ENCODE data around the gene OR52B2.

DNA sequence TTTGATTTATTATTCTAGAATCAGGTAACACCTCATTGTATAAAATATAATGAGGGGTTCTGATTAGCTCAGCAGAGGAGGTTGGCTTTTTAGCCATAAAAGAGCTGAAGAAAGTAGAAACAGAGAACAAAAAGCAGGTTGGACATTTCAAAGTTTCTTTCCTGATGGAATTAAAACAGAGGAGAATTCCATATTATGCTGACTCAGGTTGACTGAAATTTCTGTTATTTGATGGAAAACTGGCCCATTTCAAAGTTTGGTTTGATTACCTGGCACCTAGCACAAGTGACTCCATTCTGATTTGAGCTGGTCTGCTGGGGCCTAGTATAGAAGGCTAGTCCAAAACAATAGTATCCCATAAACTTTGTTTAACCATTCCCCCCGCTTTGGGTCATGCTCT lies 37.7 kb downstream of the OR52B2 start:
- TF ChIP-seq, protein P1, sequence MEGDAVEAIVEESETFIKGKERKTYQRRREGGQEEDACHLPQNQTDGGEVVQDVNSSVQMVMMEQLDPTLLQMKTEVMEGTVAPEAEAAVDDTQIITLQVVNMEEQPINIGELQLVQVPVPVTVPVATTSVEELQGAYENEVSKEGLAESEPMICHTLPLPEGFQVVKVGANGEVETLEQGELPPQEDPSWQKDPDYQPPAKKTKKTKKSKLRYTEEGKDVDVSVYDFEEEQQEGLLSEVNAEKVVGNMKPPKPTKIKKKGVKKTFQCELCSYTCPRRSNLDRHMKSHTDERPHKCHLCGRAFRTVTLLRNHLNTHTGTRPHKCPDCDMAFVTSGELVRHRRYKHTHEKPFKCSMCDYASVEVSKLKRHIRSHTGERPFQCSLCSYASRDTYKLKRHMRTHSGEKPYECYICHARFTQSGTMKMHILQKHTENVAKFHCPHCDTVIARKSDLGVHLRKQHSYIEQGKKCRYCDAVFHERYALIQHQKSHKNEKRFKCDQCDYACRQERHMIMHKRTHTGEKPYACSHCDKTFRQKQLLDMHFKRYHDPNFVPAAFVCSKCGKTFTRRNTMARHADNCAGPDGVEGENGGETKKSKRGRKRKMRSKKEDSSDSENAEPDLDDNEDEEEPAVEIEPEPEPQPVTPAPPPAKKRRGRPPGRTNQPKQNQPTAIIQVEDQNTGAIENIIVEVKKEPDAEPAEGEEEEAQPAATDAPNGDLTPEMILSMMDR (IDR thresholded peaks at IDR 0.05; ENCODE audit: poor library complexity, severe bottlenecking), result no peak
- TF ChIP-seq POLR2AphosphoS5 (IDR thresholded peaks at IDR 0.05) (no peak), EZH2 (IDR thresholded peaks at IDR 0.05; ENCODE audit: borderline replicate concordance, insufficient read depth, low read length, poor library complexity, severe bottlenecking) (no peak), MXI1 (conservative IDR thresholded peaks at IDR 0.05; ENCODE audit: poor library complexity, severe bottlenecking) (no peak), SMC3 (conservative IDR thresholded peaks at IDR 0.05; ENCODE audit: poor library complexity) (no peak)
- TF ChIP-seq, protein P2, sequence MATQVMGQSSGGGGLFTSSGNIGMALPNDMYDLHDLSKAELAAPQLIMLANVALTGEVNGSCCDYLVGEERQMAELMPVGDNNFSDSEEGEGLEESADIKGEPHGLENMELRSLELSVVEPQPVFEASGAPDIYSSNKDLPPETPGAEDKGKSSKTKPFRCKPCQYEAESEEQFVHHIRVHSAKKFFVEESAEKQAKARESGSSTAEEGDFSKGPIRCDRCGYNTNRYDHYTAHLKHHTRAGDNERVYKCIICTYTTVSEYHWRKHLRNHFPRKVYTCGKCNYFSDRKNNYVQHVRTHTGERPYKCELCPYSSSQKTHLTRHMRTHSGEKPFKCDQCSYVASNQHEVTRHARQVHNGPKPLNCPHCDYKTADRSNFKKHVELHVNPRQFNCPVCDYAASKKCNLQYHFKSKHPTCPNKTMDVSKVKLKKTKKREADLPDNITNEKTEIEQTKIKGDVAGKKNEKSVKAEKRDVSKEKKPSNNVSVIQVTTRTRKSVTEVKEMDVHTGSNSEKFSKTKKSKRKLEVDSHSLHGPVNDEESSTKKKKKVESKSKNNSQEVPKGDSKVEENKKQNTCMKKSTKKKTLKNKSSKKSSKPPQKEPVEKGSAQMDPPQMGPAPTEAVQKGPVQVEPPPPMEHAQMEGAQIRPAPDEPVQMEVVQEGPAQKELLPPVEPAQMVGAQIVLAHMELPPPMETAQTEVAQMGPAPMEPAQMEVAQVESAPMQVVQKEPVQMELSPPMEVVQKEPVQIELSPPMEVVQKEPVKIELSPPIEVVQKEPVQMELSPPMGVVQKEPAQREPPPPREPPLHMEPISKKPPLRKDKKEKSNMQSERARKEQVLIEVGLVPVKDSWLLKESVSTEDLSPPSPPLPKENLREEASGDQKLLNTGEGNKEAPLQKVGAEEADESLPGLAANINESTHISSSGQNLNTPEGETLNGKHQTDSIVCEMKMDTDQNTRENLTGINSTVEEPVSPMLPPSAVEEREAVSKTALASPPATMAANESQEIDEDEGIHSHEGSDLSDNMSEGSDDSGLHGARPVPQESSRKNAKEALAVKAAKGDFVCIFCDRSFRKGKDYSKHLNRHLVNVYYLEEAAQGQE (IDR thresholded peaks at IDR 0.05; ENCODE audit: borderline replicate concordance), result no peak

Data from neural cell (in vitro differentiated cells).